Mesendoderm (in vitro differentiated cells): ENCODE measurements around the gene PKD1L1.
A peak's percentile ranks its signal among the peaks of the same experiment; 100 is the strongest.

Experiments
- DNase-seq: peaks from one replicate; pipeline ENCODE4 v3.0.0; 2013
- H2AK5ac ChIP-seq: 2 replicates; pipeline ENCODE4 v1.6.1; 2013; ENCODE audit warnings: low read length, inconsistent platforms
- H2BK120ac ChIP-seq: 2 replicates; pipeline ENCODE4 v1.6.1; 2013; ENCODE audit warnings: low read depth, mild to moderate bottlenecking, low read length, moderate library complexity, mixed read lengths
- H2BK15ac ChIP-seq: replicated peaks from 2 replicates; pipeline ENCODE4 v1.6.1; 2013; ENCODE audit warnings: low read depth, mild to moderate bottlenecking, moderate library complexity
- H2BK5ac ChIP-seq: 2 replicates; pipeline ENCODE4 v1.6.1; 2013; ENCODE audit warnings: low read length, inconsistent platforms
- H3K18ac ChIP-seq: 2 replicates; pipeline ENCODE4 v1.6.1; 2013; ENCODE audit warnings: mild to moderate bottlenecking, low read length, mixed read lengths
- H3K23ac ChIP-seq: one replicate; pipeline ENCODE4 v1.6.1; 2013; ENCODE audit warnings: low read length
- H3K27ac ChIP-seq: 2 replicates; pipeline ENCODE4 v1.5.1; 2013; ENCODE audit warnings: low read depth, mild to moderate bottlenecking, inconsistent platforms, low read length, moderate library complexity
- H3K27me3 ChIP-seq: 2 replicates; pipeline ENCODE4 v1.6.1; 2013; ENCODE audit warnings: low read length, control low read depth, mild to moderate bottlenecking, inconsistent platforms; ENCODE audit not compliant: insufficient read depth, poor library complexity
- H3K36me3 ChIP-seq: 2 replicates; pipeline ENCODE4 v1.6.1; 2013; ENCODE audit warnings: low read length, inconsistent platforms; ENCODE audit not compliant: control insufficient read depth, insufficient read depth
- H3K4ac ChIP-seq: one replicate; pipeline ENCODE4 v1.6.1; 2013; ENCODE audit warnings: low read depth, mild to moderate bottlenecking, low read length, moderate library complexity
- H3K4me1 ChIP-seq: 2 replicates; pipeline ENCODE4 v1.6.1; 2013; ENCODE audit warnings: low read depth, low read length, inconsistent platforms; ENCODE audit not compliant: control insufficient read depth
- H3K4me2 ChIP-seq: 2 replicates; pipeline ENCODE4 v1.6.1; 2013; ENCODE audit warnings: low read length
- H3K4me3 ChIP-seq: 2 replicates; pipeline ENCODE4 v1.5.1; 2013; ENCODE audit warnings: mild to moderate bottlenecking, low read length
- H3K56ac ChIP-seq: one replicate; pipeline ENCODE4 v1.6.1; 2013; ENCODE audit warnings: low read length
- H3K79me1 ChIP-seq: 2 replicates; pipeline ENCODE4 v1.6.1; 2013; ENCODE audit warnings: low read length, inconsistent platforms
- H3K79me2 ChIP-seq: 2 replicates; pipeline ENCODE4 v1.6.1; 2013; ENCODE audit warnings: mild to moderate bottlenecking, low read length; ENCODE audit not compliant: control insufficient read depth, insufficient read depth
- H3K9ac ChIP-seq: 2 replicates; pipeline ENCODE4 v1.6.1; 2013; ENCODE audit warnings: low read length, inconsistent platforms
- H4K5ac ChIP-seq: one replicate; pipeline ENCODE4 v1.6.1; 2013; ENCODE audit warnings: low read length
- H4K8ac ChIP-seq: one replicate; pipeline ENCODE4 v1.6.1; 2013; ENCODE audit warnings: low read depth, mild to moderate bottlenecking, control low read depth, low read length, moderate library complexity
- WGBS: extraction: QIAGEN DNeasy Blood & Tissue Kit; methylation state at CpG from one replicate; pipeline ENCODE4 v1.1.7; 2013; ENCODE audit warnings: low lambda C conversion rate, missing lambda C conversion rate; ENCODE audit not compliant: insufficient coverage; ENCODE audit errors: extremely low coverage; 5-methylcytosine and 5-hydroxymethylcytosine counted together

PKD1L1 gene

DNA sequence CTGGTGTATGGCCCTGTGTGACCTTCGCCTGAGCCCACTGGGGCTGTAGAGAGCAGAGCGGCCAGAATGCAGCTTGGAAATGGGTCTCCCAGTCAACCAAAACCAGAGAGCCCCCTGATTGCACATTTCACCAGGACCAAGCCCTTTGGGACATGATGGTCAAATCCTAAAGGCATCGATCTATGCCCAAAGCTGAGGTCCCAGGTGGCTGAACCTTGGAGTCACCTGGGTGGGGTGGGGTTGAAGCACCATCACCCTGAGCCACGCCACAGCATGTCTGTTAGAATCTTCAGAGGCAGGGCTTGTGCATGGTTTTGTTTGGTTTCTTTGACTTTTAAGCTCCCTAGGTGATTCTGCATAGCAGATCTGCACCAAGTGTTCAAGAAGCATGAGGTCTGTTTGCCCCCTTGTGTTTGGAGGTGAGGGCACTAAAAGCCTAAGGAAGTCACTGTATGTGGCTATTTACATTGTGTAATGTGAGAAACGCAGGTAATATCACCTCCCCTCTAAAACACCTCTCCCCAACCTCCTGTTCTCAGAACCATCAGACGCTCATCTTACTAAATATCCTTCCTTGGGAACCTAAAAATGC lies 9.6 kb downstream of the PKD1L1 start:
- no peak overlapping the region for H2BK5ac ChIP-seq
- H4K5ac ChIP-seq: no peak overlapping the region
- H3K4me3 ChIP-seq: no peak overlapping the region
- H2AK5ac ChIP-seq: no peak overlapping the region
- H3K27me3 ChIP-seq: no peaks in the 10 kb centered on the region
- no peaks in the 10 kb centered on the region for H3K4me1 ChIP-seq
- no peak overlapping the region for H2BK15ac ChIP-seq
- no peak overlapping the region for H3K4ac ChIP-seq
- no peak overlapping the region for H3K56ac ChIP-seq
- no peaks in the 10 kb centered on the region for H3K79me2 ChIP-seq
- no CpG with 5 or more reads among the region's 6 CpGs for WGBS
- H4K8ac ChIP-seq: no peak overlapping the region
- peak; percentile 44 for DNase-seq
- H3K79me1 ChIP-seq: no peaks in the 10 kb centered on the region
- no peak overlapping the region for H3K23ac ChIP-seq
- H3K27ac ChIP-seq: no peak overlapping the region
- H3K36me3 ChIP-seq: no peaks in the 10 kb centered on the region
- H3K18ac ChIP-seq: no peak overlapping the region
- no peak overlapping the region for H2BK120ac ChIP-seq
- no peak overlapping the region for H3K4me2 ChIP-seq
- no peak overlapping the region for H3K9ac ChIP-seq

DNA sequence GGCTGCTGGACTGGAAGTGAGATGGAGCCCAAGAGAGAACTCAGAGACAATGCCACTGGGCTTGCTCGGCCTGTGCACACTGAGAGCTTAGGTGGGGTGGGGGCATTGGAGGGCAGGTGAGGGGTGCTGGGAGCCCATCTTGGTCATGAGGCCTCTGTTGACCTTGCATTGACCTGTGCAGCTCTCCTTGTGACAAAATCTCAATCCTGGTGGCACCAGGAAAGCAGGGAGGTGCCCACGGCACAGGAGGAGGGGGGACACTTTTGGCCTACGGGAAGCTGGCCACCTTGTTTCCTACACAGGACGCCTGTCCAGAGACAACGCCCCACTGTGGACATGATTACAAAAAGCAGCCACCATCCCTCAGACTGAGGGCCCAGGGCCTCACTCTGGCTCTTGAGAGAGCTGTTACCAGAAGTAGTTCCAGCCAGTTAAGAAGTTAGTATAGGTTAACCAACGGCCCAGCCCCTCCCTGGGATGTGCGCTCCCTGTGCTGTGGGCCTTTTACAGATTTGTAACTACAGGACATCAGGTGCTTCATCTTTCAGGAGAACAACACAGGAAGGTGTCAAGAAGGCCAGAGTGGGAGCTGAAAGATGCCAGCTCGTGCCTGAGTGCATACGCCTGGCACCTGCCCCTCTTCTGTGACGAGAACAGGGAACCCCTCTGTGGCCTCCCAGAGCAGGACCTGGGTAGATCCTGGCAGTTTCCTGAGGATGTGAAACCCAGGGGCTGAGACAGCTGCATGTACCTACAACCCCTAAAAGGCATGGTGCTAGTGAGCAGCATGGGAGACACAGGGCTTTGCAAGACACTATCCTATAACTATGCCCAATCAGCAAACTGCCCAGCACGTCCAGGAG lies 10.3 kb downstream of the PKD1L1 start:
- no peak overlapping the region for H4K5ac ChIP-seq

DNA sequence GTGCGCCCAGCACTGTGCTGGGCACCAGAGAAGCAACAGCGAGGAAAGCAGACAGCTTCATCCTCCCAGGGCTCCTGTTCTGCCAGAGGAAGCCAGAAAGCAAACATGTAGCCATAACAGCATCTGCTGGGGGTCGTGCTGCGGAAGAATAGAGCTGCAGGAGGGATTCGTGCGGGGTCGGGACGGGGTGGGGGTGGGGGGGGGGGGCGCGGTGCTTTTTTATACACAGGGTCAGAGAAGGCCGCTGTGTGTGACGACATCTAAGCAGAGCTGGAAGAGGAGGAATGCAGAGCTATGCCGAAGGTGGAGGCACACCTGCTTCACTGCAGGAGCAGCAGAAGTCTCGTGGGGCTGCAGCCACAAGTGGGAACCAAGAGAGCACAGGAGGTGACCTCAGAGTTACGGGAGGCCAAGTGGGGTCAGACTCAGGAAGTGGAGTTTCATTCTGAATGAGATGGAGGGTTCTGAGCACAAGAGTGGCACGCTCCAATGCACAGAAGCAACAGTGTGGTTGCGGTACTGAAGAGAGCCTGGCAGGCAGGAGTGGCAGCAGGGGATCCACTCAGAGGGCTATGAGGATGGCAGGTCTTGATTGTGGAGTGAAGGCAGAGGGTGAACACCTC lies 11.1 kb downstream of the PKD1L1 start:
- no peak overlapping the region for H2AK5ac ChIP-seq
- H4K8ac ChIP-seq: no peak overlapping the region
- no peak overlapping the region for H3K4me2 ChIP-seq
- H3K79me2 ChIP-seq: no peaks in the 10 kb centered on the region
- DNase-seq: no peak
- H3K9ac ChIP-seq: no peak overlapping the region
- no peak overlapping the region for H3K56ac ChIP-seq
- no peaks in the 10 kb centered on the region for H3K4me1 ChIP-seq
- H3K23ac ChIP-seq: no peak overlapping the region
- WGBS: no CpG with 5 or more reads among the region's 17 CpGs
- no peak overlapping the region for H2BK120ac ChIP-seq
- H3K79me1 ChIP-seq: no peaks in the 10 kb centered on the region
- H3K4me3 ChIP-seq: no peak overlapping the region
- no peak overlapping the region for H4K5ac ChIP-seq
- no peak overlapping the region for H3K18ac ChIP-seq
- H3K27ac ChIP-seq: no peak overlapping the region
- no peak overlapping the region for H2BK5ac ChIP-seq
- H3K4ac ChIP-seq: no peak overlapping the region
- no peak overlapping the region for H2BK15ac ChIP-seq
- no peaks in the 10 kb centered on the region for H3K27me3 ChIP-seq
- H3K36me3 ChIP-seq: no peaks in the 10 kb centered on the region

More for the DNA sequence above, 10.3 kb downstream of the PKD1L1 start:
- H2BK120ac ChIP-seq: no peak overlapping the region
- no CpG with 5 or more reads among the region's 11 CpGs for WGBS
- no peak overlapping the region for H3K9ac ChIP-seq
- no peak overlapping the region for H3K4me2 ChIP-seq
- no peak overlapping the region for H2BK5ac ChIP-seq
- H2BK15ac ChIP-seq: no peak overlapping the region
- no peaks in the 10 kb centered on the region for H3K27me3 ChIP-seq
- no peaks in the 10 kb centered on the region for H3K79me2 ChIP-seq
- no peaks in the 10 kb centered on the region for H3K36me3 ChIP-seq
- no peaks in the 10 kb centered on the region for H3K4me1 ChIP-seq
- no peak overlapping the region for H3K27ac ChIP-seq
- H3K79me1 ChIP-seq: no peaks in the 10 kb centered on the region
- no peak for DNase-seq
- no peak overlapping the region for H4K8ac ChIP-seq
- H3K4ac ChIP-seq: no peak overlapping the region
- H3K4me3 ChIP-seq: no peak overlapping the region
- H2AK5ac ChIP-seq: no peak overlapping the region
- no peak overlapping the region for H3K23ac ChIP-seq
- no peak overlapping the region for H3K56ac ChIP-seq
- H3K18ac ChIP-seq: no peak overlapping the region

- Histone ChIP-seq H3K79me1 (no peaks in the 10 kb centered on the region), H3K4me1 (no peaks in the 10 kb centered on the region), H3K18ac (no peak overlapping the region), H3K27me3 (no peaks in the 10 kb centered on the region), H4K8ac (no peak overlapping the region), H4K5ac (no peak overlapping the region), H3K4me3 (no peak overlapping the region), H3K79me2 (no peaks in the 10 kb centered on the region), H3K9ac (no peak overlapping the region), H2AK5ac (no peak overlapping the region), H3K36me3 (no peaks in the 10 kb centered on the region), H3K27ac (no peak overlapping the region), H2BK5ac (no peak overlapping the region), H3K4me2 (no peak overlapping the region), H2BK120ac (no peak overlapping the region), H3K56ac (no peak overlapping the region), H2BK15ac (no peak overlapping the region), H3K4ac (no peak overlapping the region), H3K23ac (no peak overlapping the region)
- DNase-seq: no peak
- no CpG with 5 or more reads among the region's 4 CpGs for WGBS
Observed at GRCh38 chr7:47936323-47936722, 11.9 kb downstream of the PKD1L1 start.

DNA sequence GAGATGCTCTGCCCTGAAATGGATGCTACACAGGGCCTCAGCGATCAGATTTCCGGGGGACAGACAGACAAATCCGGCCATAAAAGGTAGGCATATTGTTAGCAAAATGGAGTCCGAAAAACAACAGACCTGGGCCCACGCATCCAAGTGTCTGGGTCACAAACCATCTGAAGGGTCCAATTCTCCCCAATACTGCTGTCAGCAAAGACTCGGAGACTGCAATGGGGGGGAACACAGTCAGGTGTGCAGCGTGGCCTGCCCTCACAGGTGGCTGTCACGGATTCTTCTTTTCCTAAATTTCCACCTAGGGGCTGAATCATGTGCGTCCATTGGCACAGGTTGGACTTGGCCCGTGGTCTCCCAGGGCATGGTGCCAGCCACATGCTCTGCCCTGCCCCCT lies 12.9 kb downstream of the PKD1L1 start:
- H3K4me3 ChIP-seq: no peak overlapping the region
- H2BK15ac ChIP-seq: no peak overlapping the region
- no peak overlapping the region for H2BK5ac ChIP-seq
- no peak overlapping the region for H3K9ac ChIP-seq
- no peaks in the 10 kb centered on the region for H3K27me3 ChIP-seq
- H2AK5ac ChIP-seq: no peak overlapping the region
- H3K18ac ChIP-seq: no peak overlapping the region
- H3K4me1 ChIP-seq: no peaks in the 10 kb centered on the region
- H3K56ac ChIP-seq: no peak overlapping the region
- no peak overlapping the region for H4K8ac ChIP-seq
- no peaks in the 10 kb centered on the region for H3K79me2 ChIP-seq
- no peak overlapping the region for H3K23ac ChIP-seq
- H3K4ac ChIP-seq: no peak overlapping the region
- no peak for DNase-seq
- H3K27ac ChIP-seq: no peak overlapping the region
- no peak overlapping the region for H3K4me2 ChIP-seq
- H3K36me3 ChIP-seq: no peaks in the 10 kb centered on the region
- no peaks in the 10 kb centered on the region for H3K79me1 ChIP-seq
- no peak overlapping the region for H4K5ac ChIP-seq
- H2BK120ac ChIP-seq: no peak overlapping the region
- no CpG with 5 or more reads among the region's 10 CpGs for WGBS
